Activated T-cell treated with anti-CD3 and anti-CD28 coated beads for 4 hours (primary cell): ENCODE results near the gene RNF5.
"Not testable (repeated sequence)": the region's sequence is repeated elsewhere in the genome, so short reads cannot be mapped to it uniquely, and the experiment has no call there.

Experiments
- DNase-seq: peaks from one replicate; pipeline ENCODE4 v3.0.0-alpha.2; 2020

The RNF5 gene

DNA sequence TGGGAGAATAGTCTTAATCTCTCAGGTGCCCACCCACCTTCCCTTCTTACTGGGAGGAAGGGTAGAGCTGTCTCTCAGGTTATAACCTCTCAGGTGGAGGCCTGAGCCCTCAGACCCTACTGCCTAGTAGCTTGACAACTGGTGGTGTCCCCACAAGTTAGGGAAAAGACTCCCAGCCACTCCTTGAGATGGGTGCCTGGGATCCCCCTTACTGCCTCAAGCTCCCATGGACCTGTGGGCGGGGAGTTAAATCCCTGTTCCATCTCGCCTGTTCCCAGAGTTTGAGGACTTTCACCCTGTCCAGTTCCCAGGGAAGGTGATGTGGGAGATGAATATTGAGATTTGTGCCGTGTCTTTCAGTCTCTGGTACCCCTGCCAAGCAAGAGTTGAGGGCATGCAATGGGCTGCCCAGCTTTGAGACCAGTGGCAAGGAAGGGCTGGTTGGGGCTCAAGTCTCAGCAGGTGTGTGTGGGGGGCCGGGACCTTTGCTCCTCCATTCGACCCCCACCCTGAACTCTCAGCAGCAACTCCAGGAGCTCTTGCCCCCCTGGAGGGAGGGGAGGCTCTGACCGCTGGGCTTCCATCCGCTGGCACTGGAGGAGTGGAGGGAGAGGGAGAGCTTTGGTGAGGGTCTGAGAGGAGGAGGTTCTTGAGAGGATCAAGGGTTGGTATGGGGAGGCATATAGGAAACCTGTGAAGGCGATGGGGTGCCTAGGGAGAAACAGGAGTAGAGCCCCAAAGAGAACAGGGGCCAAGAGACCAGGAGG lies 12.9 kb downstream of the RNF5 start:
- DNase-seq: no peak

DNA sequence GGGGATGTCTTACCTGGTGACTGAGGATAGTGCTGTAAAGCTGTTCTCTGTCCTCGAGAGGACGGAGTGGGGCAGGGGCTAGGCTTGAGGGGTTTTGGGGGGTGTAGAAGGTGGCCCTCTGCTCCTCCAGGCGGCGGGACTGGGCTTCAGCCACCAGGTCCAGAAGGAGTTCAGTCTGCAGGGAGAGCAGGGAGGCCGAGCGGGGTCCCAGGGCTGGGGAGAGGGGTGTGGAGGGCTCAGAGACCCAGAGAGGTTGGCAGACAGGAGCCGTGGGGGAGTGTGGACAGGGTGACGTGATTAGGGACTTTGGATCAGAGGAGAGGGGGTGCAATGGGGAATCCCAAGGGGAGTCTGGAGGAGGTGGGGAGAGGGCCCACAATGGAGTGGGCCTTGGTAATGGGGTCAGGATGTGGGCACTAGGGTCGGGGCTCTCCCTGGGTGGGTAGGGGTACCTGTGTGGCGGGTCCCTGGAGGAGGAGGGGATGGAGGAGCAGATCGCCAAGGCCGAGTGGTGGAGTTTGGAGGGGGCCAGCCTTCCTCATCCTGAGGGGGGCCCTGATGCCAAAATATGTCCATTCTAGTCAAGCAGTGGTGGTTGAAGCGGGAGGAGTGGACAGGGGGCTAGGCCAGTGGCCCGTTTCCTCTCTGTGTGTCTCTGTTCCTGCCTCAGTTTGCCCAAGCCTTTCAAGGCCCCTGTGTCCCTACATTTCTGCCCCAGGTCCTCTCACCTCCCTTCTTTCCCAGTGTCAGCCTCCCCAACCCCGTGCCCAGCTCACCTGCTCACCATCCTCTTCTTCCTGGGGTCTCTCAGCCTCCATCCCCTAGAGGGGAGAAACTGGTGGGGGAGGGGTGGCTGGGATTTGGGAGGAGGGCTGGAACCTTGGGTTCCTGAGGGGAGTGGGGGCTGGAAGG lies 13.7 kb downstream of the RNF5 start:
- DNase-seq: no peak

DNA sequence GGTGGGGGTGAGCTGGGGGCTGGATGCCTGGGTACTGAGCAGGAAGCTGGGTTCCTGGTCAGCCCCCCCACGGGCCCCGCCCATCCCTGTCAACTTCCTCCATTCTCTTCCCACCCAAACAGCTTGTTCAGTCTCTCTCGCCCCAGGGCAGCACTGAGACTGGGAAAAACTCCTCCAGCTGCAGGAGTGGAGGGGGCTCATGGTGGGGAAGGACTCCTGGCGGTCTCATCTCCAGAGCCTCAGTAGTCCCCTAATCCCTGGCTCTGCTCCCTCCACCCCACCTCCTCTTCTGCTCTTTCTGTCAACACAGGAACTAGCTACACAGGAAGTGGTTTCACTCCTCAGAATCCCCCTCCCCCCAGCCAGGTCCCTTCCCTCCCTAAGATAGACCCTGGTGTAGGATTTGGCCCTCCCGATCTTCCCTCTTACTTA lies 14.4 kb downstream of the RNF5 start, which contains the start of gene GPSM3:
Gene GPSM3 (minus strand): TSS at position 36 of the 432 bp plus-strand sequence. CDS start 130 bp downstream, outside the sequence.
- DNase-seq: no peak

DNA sequence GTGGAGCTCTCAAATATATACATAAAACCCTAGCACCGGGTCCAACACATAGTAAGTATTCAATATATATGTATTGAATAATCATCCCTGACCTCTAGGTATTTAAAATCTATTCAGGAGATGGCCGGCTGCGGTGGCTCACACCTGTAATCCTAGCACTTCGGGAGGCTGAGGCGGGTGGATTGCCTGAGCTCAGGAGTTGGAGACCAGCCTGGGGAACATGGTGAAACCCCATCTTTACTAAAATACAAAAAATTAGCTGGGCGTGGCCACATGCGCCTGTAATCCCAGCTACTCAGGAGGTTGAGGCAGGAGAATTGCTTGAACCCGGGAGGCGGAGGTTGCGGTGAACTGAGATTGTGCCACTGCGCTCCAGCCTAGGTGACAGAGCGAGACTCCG lies 14.9 kb downstream of the RNF5 start:
- not testable (repeated sequence) for DNase-seq

DNA sequence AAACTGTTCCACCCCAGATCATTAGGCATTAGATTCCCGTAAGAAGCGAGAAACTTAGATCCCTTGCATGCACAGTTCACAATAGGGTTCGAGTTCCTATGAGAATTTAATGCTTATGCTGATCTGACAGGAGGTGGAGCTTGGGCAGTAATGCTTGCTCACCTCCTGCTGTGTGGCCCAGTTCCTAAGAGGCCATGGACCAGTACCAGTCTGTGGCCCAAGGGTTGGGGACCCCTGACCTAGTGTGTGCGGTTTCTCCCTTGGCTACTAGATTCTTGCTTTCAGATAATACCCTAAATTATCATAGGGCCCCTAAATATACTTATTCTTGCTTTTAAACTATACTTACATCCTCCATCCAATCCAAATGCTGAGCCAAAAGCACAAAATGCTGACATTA lies 16.2 kb downstream of the RNF5 start:
- no peak for DNase-seq

DNA sequence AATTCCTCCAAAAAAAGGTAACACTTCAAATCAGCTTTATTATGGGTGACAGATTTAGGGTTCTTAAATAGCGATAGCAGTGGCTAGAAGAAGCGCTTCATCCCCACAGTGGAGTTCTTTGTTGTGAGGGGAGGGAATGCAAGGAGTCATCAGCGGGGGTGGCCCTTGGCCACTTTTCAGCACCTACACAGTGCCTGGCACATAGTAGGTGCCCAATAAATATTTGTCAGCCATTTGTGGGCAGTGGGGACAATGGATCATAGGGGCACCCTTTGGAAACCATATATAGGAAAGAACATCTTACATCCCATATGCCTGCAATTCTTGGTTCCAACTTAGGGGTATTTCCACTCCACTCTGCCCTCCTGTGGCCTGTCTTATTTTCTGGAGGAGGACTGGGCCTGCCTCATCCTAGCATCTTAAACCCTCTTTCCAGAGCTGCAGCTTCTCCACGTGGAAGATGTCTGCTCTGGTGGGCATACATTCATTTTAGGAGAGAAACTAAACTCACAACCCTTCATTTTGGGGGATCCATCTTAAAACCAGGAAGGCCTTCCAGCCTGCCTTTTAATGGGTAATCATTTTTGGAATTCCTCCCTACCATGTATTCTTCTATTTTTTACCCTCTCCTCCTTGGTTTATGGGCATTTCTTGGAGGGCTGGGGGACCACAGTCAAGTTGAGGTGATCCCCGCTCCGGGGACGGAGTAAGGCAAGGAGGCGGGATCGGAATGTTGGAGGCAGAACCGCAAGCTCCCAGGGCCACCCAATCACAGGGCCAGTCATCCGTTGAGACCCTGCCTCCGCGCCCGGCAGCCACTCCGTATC lies 16.8 kb downstream of the RNF5 start:
- DNase-seq: no peak

DNA sequence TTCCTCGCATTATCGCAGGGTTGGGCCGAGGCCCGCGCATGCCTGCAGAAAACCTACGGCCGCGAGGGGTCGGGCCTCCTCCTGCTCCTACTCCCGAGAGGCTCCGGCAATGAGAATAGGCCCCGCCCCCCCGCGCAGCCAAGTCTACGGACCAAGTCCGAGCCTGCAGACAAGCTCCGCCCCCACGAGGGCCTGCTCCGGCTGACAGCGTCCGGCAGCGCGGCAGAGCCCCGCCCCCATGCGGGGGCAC lies 17.4 kb downstream of the RNF5 start:
- peak; percentile 97 for DNase-seq

DNA sequence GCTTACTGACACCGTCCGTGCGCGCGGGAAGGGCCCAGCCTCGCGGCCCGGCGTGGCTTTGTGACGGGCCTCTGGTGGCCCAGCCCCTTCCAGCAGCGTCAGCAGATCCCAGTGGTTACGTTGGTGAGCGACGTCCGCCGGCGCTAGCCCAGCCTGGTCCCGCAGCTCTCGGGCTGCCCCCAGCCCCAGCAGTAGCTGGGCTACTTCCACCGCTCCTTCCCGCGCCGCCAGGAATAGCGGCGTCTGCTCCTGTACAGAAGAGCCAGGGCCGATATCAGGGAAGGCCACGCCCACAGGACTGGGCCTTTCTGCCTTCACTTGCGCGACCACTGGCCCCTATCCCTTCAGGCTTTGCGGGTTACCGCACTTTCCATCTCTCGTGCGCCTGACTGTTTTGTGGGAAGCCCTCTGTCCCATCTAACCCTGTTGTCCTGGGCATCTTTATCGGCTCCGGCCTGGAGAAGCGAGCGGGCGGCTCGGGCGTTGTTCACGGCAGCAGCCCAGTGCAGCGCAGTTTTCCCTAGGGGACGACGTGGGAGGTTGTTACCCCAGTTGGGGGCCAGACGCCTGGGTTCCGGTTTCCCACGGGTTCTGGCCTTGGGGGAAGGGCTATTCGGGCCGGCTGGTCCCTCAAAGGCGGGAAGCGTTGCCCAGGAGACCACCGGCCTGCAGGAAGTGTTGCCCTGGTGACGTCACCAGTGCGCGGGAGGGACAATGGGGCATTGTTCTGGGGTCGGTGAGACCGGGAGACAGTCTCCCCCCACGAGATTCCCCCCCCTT lies 17.9 kb downstream of the RNF5 start:
- DNase-seq: no peak

DNA sequence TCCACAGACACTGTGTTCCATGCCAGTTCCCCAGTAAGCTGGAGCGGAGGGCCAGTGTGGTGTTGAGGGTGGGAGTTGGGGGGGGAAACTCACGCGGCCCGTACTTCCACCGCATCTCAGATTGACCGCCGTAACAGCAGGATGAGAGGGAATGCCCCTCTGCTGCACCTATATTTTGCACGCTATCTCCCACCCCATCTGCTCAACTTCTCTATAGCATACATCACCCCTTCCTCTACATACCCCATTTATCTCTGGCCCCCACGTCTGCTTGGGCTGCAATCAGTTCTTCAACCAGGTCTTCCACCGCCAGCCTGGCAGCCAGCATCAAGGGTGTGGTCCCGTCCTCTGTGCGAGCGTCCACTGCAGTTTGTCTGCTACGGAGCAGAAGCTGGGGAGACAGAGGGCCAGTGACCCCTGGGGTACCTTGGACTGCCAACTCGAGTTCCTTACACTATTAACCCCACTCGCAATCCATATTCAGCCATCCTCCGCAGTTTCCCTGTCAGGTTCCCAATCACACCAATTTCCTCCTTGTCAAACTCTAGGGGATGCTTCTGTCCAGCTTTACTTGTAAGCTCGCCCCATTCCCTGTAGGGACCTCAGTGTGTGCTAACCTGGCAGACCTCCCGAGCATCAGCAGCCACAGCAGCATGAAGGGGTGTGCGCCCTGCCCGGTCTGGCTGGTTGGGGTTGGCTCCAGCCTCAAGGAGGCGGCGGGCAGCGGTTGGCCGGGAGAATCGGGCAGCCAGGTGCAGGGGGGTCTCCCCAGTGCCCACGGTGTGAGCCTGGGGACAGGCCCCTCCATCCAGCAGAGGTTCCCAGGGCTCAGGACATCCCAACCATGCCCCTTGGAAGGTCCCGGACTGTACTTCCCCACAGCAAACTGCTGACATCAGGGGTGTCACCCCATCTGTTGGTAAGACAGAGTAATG lies 18.7 kb downstream of the RNF5 start:
- no peak for DNase-seq

DNA sequence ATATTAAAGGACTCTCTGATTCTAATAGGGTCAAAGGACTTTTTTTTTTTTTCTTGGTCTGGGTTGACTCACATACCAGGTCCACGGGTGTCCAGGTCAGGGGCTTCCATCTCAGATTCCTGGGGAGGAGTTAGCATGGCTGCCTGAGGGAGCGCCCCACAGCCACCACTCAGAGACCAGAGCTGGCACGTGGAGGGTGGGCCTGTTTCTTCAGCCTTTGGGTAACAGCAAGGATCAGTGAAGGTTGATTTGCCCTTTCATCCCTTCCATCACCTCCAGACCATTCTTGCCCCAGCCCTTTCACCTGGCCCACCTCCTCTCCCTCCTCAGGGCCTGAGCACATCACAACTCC lies 20.1 kb downstream of the RNF5 start:
- no peak for DNase-seq

DNA sequence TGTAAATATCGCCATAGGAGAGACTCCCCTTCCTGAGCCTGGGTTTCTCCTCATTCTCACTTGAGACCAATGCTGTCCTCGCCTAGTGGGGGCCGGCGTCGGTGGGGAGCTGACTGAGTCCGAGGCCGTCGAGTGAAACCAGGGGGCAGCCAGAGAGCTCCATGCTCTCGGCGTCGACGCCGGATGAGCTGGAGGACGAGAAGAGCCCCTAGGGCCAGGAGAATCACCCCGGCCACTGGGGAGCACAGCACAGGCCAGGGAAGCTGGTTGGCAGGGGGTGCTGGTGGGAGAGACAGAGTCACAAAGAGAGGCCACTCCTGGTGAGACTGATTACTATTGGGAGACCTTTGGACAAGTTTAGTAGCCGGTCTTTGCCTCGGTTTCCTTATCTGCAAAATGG lies 20.7 kb downstream of the RNF5 start:
- no peak for DNase-seq

DNA sequence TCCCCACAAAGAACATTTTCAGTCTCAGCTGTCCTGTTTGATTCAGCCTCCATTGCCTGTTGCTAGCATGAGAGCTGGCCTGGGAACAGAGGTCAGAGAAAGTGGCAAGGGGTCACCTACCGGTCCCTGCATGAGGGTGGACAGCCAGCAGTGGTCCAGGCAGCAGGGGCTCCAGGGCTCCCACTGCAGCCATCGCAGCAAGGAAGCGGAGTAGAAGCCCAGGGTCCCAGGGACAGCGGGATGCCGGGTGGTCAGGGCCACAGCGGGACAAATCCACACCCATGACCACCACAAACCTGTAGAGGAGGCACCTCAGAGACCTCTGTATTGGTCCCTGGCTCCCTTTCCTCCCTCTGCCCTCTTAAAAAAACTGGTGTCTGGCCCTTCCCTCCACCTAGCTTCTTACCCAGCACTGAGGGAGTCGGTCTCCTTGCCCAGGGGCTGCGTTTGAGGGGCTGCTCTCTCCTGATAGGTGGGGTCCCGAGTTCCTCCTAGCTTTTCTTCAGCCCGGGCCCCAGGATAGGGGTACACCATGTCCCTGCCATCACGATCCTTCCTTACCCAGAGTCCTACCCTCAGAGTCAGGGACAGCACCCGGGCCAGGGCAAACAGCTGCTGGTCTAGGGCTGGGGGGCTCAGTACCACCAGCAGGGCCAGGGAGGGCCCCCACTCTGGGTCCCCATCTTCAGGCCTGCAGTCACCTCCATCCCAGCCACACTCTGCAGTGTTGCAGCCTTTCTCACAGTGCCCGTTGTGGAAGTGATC lies 22.7 kb downstream of the RNF5 start:
- no peak for DNase-seq

DNA sequence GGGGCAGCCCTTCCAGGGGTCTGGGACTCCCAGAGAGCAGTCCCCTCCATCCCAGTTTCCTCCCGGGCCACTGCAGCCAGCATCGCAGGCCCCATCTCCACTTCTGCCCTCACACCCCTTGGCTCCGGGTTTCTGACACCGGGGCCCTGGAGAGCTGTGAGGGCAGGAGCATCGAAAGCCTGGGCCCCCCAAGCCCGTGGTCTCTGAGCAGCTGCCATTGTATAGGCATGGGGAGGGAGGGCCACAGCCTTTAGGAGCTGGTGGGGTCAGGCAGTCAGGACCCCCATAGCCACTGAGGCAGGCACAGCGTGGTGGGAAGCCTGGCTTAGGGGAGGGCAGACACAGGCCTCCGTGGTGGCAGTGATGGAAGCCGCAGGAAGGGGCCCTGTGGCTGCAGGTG lies 24.0 kb downstream of the RNF5 start:
- no peak for DNase-seq

DNA sequence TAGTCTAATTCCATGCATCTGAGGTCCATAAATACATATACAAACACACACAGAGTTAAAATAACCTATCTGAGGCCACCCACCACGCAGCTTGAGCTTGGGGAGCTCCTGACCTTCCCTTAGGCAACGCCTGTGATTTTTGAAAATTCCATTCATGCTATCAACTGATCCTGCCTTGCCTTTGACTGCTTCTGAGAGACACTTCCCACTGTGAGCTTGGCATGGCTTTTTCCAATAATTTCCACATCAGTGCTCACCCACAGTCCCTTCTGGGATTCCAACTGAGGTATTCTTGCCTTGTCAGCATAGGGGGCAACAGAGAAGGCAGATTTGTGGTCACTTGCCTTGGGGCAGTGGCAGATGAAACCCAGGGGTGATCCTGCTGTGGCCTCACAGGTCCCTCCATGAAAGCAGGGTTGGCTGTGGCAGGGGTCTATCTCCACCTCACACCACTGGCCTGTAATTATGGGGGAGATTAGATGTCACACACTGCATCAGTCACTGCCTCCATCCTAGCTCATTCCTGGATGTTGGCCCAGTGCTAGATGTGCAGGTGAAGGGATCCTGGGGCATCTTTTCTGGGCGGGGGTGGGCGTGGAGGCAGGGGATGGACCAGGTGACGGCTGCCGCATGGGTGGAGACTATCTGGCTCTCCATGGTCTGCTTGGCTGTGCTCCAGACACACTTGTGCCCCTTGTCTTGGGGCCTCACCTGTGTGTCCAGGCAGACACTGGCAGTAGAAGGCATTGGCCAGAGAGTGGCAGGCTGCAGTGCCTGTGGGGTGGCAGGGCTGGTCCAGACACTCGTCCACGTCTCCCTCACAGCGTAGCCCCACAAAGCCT lies 25.4 kb downstream of the RNF5 start:
- no peak for DNase-seq

DNA sequence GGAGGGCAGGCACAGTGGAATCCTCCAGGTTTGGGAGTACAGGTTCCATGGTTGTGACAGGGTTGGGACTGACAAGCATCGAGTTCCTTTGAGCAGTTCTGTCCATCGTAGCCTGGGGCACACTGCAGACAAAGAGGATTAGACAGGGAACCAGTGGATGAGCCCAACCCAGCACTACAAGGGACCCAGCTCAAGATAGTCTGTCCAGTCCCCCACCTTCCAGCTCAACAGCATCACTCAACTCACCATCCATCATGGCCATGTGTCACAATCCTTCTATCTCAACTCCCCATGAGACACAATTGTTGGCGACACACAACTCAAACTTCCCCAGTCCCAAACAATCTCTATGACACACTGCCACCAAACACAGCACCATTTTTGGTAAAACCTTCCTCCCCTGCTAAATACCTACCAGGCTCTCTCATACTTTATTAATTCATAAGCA lies 26.1 kb downstream of the RNF5 start:
- DNase-seq: no peak

DNA sequence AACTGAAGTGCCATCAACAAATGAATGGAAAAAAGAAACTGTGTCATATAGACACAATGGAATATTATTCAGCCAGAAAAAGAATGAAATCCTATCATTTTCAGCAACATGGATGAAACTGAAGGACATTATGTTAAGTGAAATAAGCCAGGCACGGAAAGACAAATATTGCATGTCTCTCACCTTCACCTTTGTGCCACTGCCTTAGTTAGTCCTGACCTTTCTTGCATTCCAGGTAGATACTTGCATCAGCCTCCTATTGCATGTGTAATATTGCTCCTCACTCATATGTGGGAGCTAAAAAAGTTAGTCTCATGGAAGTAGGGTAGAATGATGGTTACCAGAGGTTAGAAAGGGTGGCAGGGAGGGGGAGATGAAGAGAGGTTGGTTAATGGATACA lies 30.8 kb downstream of the RNF5 start:
- DNase-seq: no peak

DNA sequence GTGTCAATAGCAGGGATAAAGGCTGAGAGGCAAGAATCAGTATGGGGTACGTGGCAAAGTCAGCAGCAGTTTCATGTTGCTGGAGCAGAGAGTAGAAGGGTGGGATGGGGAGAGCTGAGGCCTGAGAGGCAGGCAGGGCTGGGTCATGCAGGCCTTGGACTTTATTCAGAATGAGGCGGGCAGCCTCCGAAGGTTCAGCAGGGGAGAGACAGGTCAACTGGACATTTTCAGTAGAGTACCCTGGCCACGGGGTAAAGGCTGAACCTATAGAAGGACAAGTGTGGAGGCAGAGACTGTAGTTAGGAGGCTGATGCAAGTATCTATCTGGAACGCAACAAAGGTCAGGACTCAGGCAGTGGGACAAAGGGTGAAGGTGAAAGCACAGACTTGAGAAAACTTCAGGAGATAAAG lies 32.0 kb downstream of the RNF5 start:
- no peak for DNase-seq

DNA sequence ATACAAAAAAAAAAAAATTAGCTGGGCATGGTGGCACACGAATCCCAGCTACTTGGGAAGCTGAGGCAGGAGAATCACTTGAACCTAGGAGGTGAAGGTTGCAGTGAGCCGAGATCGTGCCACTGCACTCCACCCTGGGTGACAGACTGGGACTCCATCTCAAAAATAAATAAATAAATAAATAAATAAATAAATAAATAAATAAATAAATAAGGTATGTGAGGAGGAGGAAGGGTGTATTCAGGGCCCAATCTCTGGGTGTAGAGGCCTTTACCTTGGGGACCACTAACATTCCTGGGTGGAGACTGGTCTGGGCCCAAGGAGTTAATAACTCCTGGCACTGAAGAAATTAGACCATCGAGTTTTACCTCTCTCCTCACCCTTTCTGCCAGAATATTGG lies 33.2 kb downstream of the RNF5 start:
- DNase-seq: not testable (repeated sequence)

DNA sequence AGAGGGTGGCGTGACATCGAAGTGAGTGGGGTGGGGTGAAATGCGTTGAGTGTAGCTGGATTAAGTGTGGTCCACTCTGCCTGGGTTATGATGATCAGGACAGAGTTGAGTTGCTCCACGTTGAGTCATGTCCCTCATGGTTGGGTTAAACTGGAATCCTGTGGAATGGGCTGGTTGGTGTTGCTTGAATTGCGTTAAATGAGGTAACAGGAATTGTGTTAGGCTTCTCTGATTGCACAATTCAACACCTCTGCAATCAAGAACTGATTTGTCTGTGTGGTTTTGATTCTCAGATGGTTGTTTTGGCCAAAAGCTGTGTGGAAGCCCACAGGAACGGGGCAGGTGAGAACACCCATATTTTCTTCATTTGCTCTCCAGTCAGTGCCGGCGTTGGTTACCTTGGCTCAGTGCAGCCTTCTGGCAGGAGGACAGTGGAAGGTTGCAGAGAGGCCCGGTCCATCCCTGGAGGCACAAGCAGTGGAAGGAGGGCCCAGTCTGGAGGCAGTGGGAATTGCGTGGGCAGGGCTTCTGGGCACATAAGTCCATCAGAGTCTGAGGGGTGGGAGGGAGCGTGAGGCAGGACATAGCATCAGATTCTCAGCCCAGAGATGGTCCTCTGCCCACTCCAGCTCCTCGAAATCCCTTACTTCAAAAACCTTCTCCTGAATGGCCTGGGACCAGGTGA lies 34.0 kb downstream of the RNF5 start:
- DNase-seq: no peak
